ENCODE measurements around the gene LRRIQ4.
A peak's percentile ranks its signal among the peaks of the same experiment; 100 is the strongest.

Gene LRRIQ4

DNA sequence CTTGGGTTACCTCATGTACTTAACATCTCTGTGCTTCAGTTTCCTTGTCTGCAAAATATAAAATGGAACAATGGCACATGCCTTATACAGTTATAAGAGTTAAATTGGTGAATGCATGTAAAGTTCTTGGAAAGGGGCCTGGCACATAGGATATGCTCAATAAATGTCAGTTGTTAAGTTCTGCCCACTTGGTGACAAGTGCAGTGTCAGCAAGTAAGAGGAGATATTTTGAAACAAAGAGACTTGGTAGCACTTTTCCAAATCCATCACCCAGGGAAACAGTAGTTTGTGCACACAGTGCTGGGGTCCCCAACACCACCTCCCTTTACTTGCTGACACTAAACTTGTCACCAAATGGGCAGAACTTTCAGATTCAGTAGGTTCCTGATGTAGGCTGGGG is 37.9 kb downstream of the LRRIQ4 start:
- FAIRE-seq (no peak), DNase-seq (ENCODE audit: insufficient read length, low spot score) (no peak)
- TF ChIP-seq POLR2A (IDR thresholded peaks at IDR 0.05; ENCODE audit: low read depth, low read length): no peak

DNA sequence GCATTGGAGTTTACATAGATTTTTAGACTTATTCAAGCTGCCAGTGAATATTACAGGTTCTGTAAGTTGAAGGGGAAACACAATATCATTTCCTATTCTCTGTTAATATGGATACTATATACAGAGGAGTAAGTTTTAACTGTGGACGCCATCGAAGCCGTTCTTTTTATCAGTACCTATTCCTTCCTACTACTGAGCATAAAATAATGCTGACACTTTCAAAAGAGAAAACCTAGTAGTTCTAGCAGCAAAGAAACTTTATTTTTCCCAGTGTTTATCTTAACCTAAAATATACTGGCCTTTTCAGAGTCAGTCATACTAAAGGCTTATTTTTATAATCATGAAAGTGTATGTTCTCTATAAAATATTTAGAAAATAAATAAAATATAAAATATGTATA is 42.8 kb downstream of the LRRIQ4 start:
- FAIRE-seq (no peak), DNase-seq (ENCODE audit: insufficient read length, low spot score) (no peak)
- TF ChIP-seq POLR2A (IDR thresholded peaks at IDR 0.05; ENCODE audit: low read depth, low read length): no peak

DNA sequence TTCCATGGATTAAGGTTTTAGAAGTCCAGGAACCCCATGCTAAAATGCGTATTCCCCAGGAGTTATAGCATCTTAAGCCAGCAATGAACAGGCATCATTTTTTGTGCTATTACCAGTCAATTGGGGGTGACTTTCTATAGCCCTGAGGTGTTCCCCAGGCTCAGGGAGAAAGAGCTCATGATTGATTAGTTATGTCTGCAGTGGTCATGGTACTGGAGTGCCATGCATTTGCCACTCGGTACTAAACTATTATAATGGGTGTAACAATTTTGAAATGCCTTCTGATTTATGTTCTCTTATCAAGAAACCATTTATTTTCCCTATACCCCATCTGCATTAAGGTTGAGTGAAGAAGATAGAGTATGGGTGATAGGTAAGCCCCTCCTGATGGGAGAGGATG is 45.1 kb downstream of the LRRIQ4 start:
- no peak for TF ChIP-seq POLR2A (IDR thresholded peaks at IDR 0.05; ENCODE audit: low read depth, low read length)
- no peak for FAIRE-seq

DNA sequence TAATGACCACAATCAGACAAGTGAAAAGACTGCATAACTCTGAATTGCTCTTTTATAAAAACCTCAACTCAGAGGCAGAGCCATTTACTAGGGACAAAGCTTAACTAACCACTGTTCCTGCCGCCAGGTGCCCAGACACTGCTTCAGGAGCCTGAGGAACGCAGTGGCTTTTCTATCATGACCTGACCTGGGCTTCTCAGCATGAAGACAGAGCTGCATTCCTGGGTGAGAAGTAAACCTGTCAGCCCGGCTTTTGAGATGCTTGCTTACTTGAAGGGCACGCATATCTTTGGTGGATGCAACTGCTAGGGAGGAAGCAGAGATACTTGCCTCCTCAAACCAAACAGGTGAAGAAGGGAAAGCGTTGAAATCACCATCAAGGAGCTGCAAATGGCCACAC is 49.2 kb downstream of the LRRIQ4 start:
- no peak for FAIRE-seq
- no peak for TF ChIP-seq POLR2A (IDR thresholded peaks at IDR 0.05; ENCODE audit: low read depth, low read length)
- no peak for DNase-seq (ENCODE audit: insufficient read length, low spot score)

More for the DNA sequence above, 45.1 kb downstream of the LRRIQ4 start:
- DNase-seq (ENCODE audit: insufficient read length, low spot score): no peak

DNA sequence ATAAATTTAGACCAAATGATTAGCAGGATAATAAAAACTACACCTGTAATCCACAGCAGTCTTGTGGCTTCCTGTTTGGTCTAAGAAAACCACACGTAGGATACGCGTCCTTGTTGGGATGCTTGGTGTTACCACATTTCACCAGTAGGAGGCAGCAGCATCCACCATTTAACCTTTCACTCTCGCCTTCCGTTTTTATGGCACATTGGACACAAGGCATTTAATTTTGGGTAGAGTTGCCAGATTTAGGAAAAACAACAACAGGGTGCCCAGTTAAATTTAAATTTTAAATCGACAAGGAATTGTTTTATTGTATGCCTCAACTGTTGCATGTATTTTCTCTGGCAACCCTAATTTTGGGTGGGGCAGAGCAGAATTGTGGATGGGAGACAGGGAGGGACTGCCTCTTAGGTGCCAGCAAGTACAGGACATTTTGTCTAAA is 50.8 kb downstream of the LRRIQ4 start:
- TF ChIP-seq POLR2A (IDR thresholded peaks at IDR 0.05; ENCODE audit: low read depth, low read length): no peak
- FAIRE-seq (peak; percentile 92), DNase-seq (ENCODE audit: insufficient read length, low spot score) (peak; percentile 36)

DNA sequence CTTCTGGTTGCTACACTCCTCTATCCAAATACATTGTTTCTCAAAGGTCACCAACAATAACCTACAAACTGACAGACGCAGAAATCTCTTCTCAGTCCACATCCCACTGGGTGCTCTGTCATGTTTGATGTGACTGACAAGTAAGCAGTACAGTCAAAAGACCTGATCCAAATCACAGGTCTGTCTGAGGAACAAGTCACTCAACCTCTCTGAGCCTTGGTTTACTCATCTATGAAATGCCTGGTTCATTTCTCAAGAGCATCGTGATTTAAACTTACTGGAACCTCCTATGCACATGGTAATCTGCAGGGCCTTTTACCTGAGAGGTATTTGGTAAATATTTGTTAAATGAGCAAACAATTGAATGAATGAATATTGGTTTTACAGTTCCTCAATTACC is 51.6 kb downstream of the LRRIQ4 start:
- DNase-seq (ENCODE audit: insufficient read length, low spot score): no peak
- no peak for FAIRE-seq
- no peak for TF ChIP-seq POLR2A (IDR thresholded peaks at IDR 0.05; ENCODE audit: low read depth, low read length)

DNA sequence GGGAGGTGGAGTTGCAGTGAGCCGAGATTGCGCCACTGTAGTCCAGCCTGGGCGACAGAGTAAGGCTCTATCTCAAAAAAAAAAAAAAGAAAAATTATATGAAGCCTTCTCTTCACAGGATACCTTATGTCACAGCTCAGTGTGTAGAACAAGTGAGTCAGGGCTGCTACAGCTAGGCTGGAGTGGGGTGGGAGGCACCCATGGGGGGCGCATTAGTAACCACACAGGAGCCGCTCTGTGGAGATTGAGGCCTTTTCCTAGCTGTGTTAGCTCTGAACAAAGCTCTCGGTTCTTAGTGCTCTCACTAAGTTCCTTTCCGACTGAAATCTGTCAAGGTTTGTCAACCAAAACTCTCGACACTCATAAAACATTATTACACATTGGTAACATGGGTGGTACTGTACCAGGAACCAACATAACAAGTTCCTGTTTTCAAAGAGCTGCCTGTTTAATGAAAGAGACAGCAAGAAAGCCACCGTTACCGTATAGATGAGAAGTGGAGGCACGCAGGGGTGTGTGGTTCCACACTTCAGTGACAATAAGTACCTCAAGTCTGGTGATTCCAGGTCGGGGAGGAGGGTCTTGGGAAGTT is 52.6 kb downstream of the LRRIQ4 start:
- DNase-seq (ENCODE audit: insufficient read length, low spot score) (no peak), FAIRE-seq (no peak)
- no peak for TF ChIP-seq POLR2A (IDR thresholded peaks at IDR 0.05; ENCODE audit: low read depth, low read length)

GRCh38 chr3:169867584-169868210 is 55.0 kb downstream of the LRRIQ4 start:
- DNase-seq (ENCODE audit: insufficient read length, low spot score): no peak
- no peak for FAIRE-seq
- TF ChIP-seq POLR2A (IDR thresholded peaks at IDR 0.05; ENCODE audit: low read depth, low read length): no peak

DNA sequence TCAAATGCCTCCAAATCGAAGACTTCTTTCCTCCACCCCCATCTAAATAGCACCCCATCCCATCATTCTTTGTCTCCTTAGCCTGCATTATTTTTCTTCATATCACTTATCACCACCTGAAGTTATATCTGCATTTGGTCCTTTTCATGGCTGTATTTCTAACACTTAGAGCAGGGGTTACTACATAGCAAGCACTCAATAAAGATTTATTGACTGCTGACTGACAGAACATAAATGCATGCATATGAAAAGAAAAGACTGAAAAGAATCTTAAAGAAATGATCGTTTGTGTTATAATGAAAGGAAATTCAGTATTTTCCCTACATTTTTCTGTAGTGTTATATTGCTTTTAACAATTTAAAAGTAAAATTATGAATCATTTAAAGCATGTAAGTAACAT is 55.7 kb downstream of the LRRIQ4 start:
- no peak for FAIRE-seq

GRCh38 chr3:169869484-169870220 is 57.0 kb downstream of the LRRIQ4 start, which contains the start of gene LRRC31:
Gene LRRC31 (minus strand): TSS chr3:169869935. CDS start chr3:169869807, 128 bp downstream.
- no peak for DNase-seq (ENCODE audit: insufficient read length, low spot score)

More for the DNA sequence above, 55.7 kb downstream of the LRRIQ4 start:
- DNase-seq (ENCODE audit: insufficient read length, low spot score): no peak
- TF ChIP-seq POLR2A (IDR thresholded peaks at IDR 0.05; ENCODE audit: low read depth, low read length): no peak

GRCh38 chr3:169871129-169871886 is 58.6 kb downstream of the LRRIQ4 start:
- DNase-seq (ENCODE audit: insufficient read length, low spot score): no peak
- FAIRE-seq: no peak
- no peak for TF ChIP-seq POLR2A (IDR thresholded peaks at IDR 0.05; ENCODE audit: low read depth, low read length)

More at GRCh38 chr3:169869484-169870220, 57.0 kb downstream of the LRRIQ4 start, which contains the start of gene LRRC31:
- no peak for FAIRE-seq
- TF ChIP-seq POLR2A (IDR thresholded peaks at IDR 0.05; ENCODE audit: low read depth, low read length): no peak

- FAIRE-seq (no peak), DNase-seq (ENCODE audit: insufficient read length, low spot score) (no peak)
- no peak for TF ChIP-seq POLR2A (IDR thresholded peaks at IDR 0.05; ENCODE audit: low read depth, low read length)
Measured at GRCh38 chr3:169879013-169879557, 66.4 kb downstream of the LRRIQ4 start.

GRCh38 chr3:169879845-169880575 is 67.3 kb downstream of the LRRIQ4 start:
- TF ChIP-seq POLR2A (IDR thresholded peaks at IDR 0.05; ENCODE audit: low read depth, low read length): no peak
- FAIRE-seq (no peak), DNase-seq (ENCODE audit: insufficient read length, low spot score) (no peak)
